ENCODE measurements around the gene NINJ1. TPM values are rescaled to one million over a fixed set of nuclear protein-coding genes. Genes with fewer than 3 reads are reported as not detected.
A peak's percentile ranks its signal among the peaks of the same experiment; 100 is the strongest.

Gene NINJ1
- total RNA-seq, 1 donor from 2014 or later, result 3.9 TPM

DNA sequence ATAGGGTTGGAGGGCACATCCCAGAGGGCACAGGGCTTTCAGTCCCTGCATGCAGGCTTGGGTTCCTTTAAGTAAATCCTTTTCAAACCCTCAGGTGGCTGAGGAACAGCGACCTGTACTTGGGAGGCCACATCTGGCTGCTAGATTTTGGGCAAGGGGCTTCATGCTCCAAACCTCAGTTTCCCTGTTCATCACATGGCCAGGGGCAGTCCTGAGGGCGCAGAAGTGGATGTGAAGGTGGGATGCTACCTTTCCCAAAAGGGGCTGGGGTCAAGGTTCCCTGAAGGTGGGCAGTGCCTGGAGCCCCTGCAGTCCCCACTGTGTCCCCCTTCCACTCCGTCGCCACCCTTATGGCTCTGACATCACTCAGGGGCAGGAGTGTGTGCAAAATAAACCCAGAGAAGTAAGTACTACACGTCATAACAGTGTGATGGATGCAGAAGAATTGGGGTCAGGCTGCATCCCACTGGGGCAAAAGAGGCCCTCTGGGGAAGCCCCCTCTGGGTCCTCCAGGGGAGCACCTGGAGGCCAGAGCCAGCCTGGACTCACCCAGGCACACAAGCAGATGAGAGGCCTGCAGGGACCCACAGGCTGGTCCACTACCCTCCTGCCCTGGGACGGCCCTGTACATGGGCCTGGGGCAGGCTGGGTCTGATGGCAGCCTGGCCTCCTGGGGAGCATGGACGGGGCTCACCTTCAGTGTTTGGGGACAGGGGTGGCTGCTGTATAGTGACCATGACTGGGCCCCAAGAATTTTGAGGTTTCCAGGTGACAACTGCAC is 40.0 kb downstream of the NINJ1 start:
- Mint-ChIP-seq H3K36me3 (no peaks in the 10 kb centered on the region), H3K27ac (peak overlapping the region; percentile 29), H3K9me3 (no peaks in the 10 kb centered on the region), H3K4me3 (peak overlapping the region; percentile 76), H3K4me1 (peaks cover 50% of the 10 kb centered on the region), H3K27me3 (ENCODE audit: insufficient read depth, low read depth) (peaks cover 6% of the 10 kb centered on the region)
- TF ChIP-seq EZH2 (IDR thresholded peaks at IDR 0.05), result no peak
- no peak for TF ChIP-seq EZH2phosphoT487 (IDR thresholded peaks at IDR 0.05)
- no peak for TF ChIP-seq CTCF (IDR thresholded peaks at IDR 0.05)
- Histone ChIP-seq H3K27ac (no peak overlapping the region), H4K20me1 (ENCODE audit: low read depth) (no peaks in the 10 kb centered on the region), H3K4me1 (peaks cover 5% of the 10 kb centered on the region), H3K27me3 (peaks cover 10% of the 10 kb centered on the region), H3K9me3 (ENCODE audit: low read depth) (no peaks in the 10 kb centered on the region), H3K4me3 (no peak overlapping the region), H3K79me2 (ENCODE audit: low read depth) (peaks cover 7% of the 10 kb centered on the region), H3K36me3 (no peaks in the 10 kb centered on the region), H3K4me2 (no peak overlapping the region), H2AFZ (replicated peaks) (no peak overlapping the region), H3F3A (ENCODE audit: low read depth) (peaks cover 11% of the 10 kb centered on the region), H3K9ac (no peak overlapping the region)
- no peak for DNase-seq (ENCODE audit: low spot score)

- H3K4me1 ChIP-seq, result peaks cover 5% of the 10 kb centered on the region
- no peak overlapping the region for H3K4me2 ChIP-seq
- no peaks in the 10 kb centered on the region for H3K36me3 ChIP-seq
- H3K4me1 Mint-ChIP-seq, result peaks cover 50% of the 10 kb centered on the region
- peaks cover 6% of the 10 kb centered on the region for H3K27me3 Mint-ChIP-seq (ENCODE audit: insufficient read depth, low read depth)
- H3K79me2 ChIP-seq (ENCODE audit: low read depth), result peaks cover 7% of the 10 kb centered on the region
- peaks cover 11% of the 10 kb centered on the region for H3F3A ChIP-seq (ENCODE audit: low read depth)
- peak overlapping the region; percentile 10 for H3K27ac Mint-ChIP-seq
- H3K9me3 ChIP-seq (ENCODE audit: low read depth), result no peaks in the 10 kb centered on the region
- no peak overlapping the region for H3K4me3 ChIP-seq
- H3K27ac ChIP-seq, result no peak overlapping the region
- TF ChIP-seq CTCF (IDR thresholded peaks at IDR 0.05), result no peak
- TF ChIP-seq EZH2 (IDR thresholded peaks at IDR 0.05), result no peak
- no peak for TF ChIP-seq EZH2phosphoT487 (IDR thresholded peaks at IDR 0.05)
- no peak overlapping the region for H2AFZ ChIP-seq (replicated peaks)
- no peak overlapping the region for H3K9ac ChIP-seq
- no peak for DNase-seq (ENCODE audit: low spot score)
- no peaks in the 10 kb centered on the region for H4K20me1 ChIP-seq (ENCODE audit: low read depth)
- H3K9me3 Mint-ChIP-seq, result no peaks in the 10 kb centered on the region
- H3K36me3 Mint-ChIP-seq, result no peaks in the 10 kb centered on the region
- H3K27me3 ChIP-seq, result peaks cover 10% of the 10 kb centered on the region
- peak overlapping the region; percentile 4 for H3K4me3 Mint-ChIP-seq
Measured at GRCh38 chr9:93093127-93093876, 40.7 kb downstream of the NINJ1 start.

- Histone ChIP-seq H3K4me3 (no peak overlapping the region), H3K36me3 (no peaks in the 10 kb centered on the region), H4K20me1 (ENCODE audit: low read depth) (no peaks in the 10 kb centered on the region), H3K27me3 (peaks cover 10% of the 10 kb centered on the region), H3K4me2 (no peak overlapping the region), H3K9ac (no peak overlapping the region), H3K9me3 (ENCODE audit: low read depth) (no peaks in the 10 kb centered on the region), H3K4me1 (peaks cover 5% of the 10 kb centered on the region), H3K27ac (no peak overlapping the region), H3K79me2 (ENCODE audit: low read depth) (peaks cover 6% of the 10 kb centered on the region), H2AFZ (replicated peaks) (no peak overlapping the region), H3F3A (ENCODE audit: low read depth) (peaks cover 10% of the 10 kb centered on the region)
- H3K4me3 Mint-ChIP-seq, result no peak overlapping the region
- no peak for DNase-seq (ENCODE audit: low spot score)
- peak overlapping the region; percentile 48 for H3K27ac Mint-ChIP-seq
- H3K27me3 Mint-ChIP-seq (ENCODE audit: insufficient read depth, low read depth), result peaks cover 6% of the 10 kb centered on the region
- TF ChIP-seq EZH2 (IDR thresholded peaks at IDR 0.05) (no peak), CTCF (IDR thresholded peaks at IDR 0.05) (no peak), EZH2phosphoT487 (IDR thresholded peaks at IDR 0.05) (no peak)
- peaks cover 45% of the 10 kb centered on the region for H3K4me1 Mint-ChIP-seq
- H3K9me3 Mint-ChIP-seq, result no peaks in the 10 kb centered on the region
- no peaks in the 10 kb centered on the region for H3K36me3 Mint-ChIP-seq
Measured at GRCh38 chr9:93092251-93092991, 41.6 kb downstream of the NINJ1 start.

All from neural progenitor cell (in vitro differentiated cells).